ENCODE data around the gene PROX1.

The PROX1 gene

GRCh38 chr1:213999732-214000131 lies 12.0 kb downstream of the PROX1 start:
- Histone ChIP-seq H3K27ac (no peak overlapping the region), H3K4me3 (no peak overlapping the region)
- no peak for DNase-seq (ENCODE audit: low spot score)
- TF ChIP-seq CTCF (IDR thresholded peaks at IDR 0.05), result no peak

GRCh38 chr1:214002060-214002459 lies 14.3 kb downstream of the PROX1 start:
- Histone ChIP-seq H3K27ac (no peak overlapping the region), H3K4me3 (no peak overlapping the region)
- no peak for DNase-seq (ENCODE audit: low spot score)
- no peak for TF ChIP-seq CTCF (IDR thresholded peaks at IDR 0.05)

DNA sequence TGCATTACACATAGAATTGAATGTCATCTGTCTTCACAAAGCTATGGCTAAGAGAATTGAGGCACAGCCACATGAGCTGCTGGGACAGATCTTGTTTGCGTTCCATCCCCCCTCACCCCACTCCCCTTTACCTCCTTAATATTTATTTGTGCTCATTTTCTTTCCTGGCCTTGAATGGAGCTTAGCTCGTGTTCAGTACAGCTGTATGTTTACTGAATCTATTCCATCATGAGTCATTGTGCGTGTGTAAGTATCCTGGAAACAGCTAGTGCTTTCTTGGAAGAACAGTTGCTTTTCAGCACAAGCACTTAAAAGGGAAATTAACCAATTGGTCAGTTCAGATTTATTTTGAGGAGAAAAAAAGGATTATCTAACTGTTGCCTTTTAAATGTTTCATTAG lies 14.7 kb downstream of the PROX1 start:
- no peak for TF ChIP-seq CTCF (IDR thresholded peaks at IDR 0.05)
- Histone ChIP-seq H3K27ac (no peak overlapping the region), H3K4me3 (no peak overlapping the region)
- DNase-seq (ENCODE audit: low spot score), result no peak

DNA sequence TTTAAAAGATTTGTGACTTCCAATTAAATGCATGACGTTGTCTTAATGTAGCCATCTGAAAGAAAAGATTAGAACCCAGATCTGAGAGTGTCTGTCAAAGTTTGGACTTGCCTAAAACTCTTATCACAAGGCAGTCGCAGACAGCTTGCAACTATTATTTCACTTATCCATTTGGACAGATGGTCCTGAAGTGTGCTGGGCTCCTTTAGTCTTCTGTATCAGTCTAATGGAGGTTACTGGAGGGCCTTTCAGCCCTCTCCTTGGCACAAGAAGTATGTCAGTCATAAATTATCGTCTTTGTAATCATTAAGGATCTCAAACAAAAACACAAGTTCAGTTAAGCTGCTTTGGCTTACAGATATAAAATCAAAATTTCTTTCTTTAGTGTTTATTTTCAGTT lies 15.5 kb downstream of the PROX1 start:
- TF ChIP-seq CTCF (IDR thresholded peaks at IDR 0.05), result no peak
- H3K27ac ChIP-seq, result no peak overlapping the region
- no peak for DNase-seq (ENCODE audit: low spot score)
- H3K4me3 ChIP-seq, result no peak overlapping the region

DNA sequence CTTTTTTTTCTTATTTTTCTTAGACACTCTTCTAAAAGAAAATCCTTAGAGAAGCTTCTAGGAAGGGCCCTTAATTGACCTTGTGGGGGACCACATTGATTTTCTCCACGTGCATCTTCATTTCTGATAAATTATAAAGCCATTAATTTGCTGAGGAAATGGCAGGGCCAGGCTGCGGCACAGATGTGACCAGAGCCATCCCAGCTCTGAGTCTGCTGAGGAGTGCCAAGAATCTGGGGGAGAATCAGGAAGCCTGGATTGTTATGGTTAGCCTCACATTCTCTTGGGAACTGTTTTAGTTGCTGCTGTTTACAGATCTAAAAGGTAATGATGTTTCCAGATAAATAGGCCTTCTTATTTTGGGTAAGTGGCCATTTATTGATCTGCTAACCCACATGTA lies 16.2 kb downstream of the PROX1 start:
- no peak for DNase-seq (ENCODE audit: low spot score)
- Histone ChIP-seq H3K4me3 (no peak overlapping the region), H3K27ac (no peak overlapping the region)
- no peak for TF ChIP-seq CTCF (IDR thresholded peaks at IDR 0.05)

GRCh38 chr1:214004795-214005194 lies 17.0 kb downstream of the PROX1 start:
- DNase-seq (ENCODE audit: low spot score), result no peak
- TF ChIP-seq CTCF (IDR thresholded peaks at IDR 0.05), result no peak
- Histone ChIP-seq H3K27ac (no peak overlapping the region), H3K4me3 (no peak overlapping the region)

- TF ChIP-seq CTCF (IDR thresholded peaks at IDR 0.05), result no peak
- Histone ChIP-seq H3K4me3 (no peak overlapping the region), H3K27ac (no peak overlapping the region)
- no peak for DNase-seq (ENCODE audit: low spot score)
Measured at GRCh38 chr1:214005708-214006107, 17.9 kb downstream of the PROX1 start.
